Kidney glomerular epithelial cell (primary cell): ENCODE measurements around the gene PDE11A.
A peak's percentile ranks its signal among the peaks of the same experiment; 100 is the strongest.

Experiments used
- DNase-seq: peaks from one replicate; lab custom pipeline; 2025; lab: John Stamatoyannopoulos, UW

PDE11A gene

DNA sequence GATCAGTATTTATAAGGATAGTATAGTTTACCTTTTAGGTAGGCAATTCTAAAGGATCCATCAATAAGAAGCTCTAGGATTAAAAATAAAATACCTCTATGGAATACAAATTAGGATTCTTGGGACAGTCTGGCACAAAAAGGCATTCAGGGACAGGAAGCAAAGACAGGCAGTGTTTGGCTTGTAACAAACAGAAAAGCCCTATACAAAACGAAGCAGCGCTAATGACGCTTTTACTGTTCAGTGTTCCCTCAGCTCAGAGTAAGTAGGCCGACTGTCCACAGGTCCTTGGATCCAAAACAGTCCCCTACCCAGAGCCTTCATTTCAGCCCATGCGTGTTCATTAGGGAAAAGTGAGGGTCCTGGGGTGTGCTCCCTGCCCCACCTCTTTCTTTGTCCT, 443.7 kb downstream of the PDE11A start:
- DNase-seq = no peak

DNA sequence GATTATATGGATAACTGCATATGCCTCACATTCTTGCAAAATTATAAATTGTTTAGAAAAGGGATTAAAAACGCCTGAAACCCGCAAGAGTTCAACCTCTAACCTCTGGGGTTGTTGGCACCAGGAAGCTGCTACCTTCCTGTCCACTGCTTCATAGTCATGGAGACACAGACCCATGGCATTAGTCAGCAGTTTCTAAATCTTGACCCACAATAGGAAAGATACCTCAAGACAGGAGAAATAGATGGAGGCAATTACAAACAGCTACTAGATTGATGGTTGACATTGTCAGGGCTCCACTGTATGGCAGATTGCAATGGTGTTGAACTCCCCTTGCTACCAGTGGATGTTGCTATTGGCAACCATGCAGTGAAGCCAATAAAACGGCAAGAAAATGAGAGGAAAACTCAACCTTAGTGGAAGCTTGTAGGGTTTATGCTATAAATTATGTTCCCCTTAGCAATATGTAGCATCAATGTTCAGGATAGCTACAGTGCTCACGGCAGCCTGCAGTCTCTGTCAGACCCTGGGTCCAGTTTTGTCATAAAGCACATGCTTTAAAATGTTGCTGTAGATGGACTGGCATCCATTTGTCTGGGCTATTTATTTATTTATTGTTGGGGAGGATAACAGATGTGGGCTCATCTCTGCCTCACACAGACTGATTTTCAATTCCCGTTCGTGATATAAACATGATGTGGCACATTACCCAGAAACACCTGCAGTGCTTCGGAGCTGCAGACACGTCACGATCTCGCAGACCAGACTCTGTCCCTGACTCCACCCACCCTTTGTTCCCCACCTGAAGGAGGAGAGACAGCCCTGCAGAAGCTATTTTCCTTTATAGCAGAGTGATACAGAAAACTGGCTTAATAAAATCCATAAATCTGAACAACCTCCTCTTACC, 446.6 kb downstream of the PDE11A start:
- DNase-seq = no peak

DNA sequence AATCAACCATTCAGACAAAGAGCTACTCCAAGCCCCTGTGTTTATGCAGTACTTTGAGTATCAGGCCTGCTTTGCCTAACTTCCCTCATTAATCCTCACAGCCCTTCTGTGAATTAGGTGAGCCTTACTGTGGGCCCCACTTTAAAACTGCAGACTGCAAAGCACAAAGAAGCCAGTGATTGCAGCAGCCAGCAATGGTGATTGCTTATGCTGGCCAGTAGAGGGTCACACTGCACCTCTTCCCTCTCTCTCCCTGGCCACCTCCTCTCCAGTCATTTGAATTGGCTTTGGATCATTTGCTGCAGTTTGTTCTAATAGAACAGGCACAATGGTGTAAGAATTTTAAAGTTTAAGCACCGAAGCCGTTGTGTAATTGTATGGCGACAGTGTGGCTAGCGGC, 450.1 kb downstream of the PDE11A start:
- DNase-seq = no peak

DNA sequence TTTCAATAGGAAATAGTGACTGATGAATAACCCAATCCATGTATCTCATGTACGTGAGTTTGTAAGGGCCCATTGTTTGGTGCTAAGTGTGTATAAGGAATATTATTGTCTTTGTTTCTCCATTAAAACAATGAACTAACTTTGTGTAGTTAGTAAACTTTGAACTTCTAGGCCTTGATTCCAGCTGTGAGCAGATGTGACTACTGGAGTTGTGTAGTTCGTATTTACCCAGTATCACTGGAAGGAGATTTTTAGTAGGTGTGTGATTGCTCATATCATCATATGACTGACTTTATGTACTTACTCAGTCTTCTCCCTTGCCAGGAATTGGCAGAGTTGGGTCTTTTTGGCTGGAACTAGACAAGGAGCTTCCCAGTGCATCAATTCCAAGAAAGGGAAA, 452.6 kb downstream of the PDE11A start:
- no peak for DNase-seq

DNA sequence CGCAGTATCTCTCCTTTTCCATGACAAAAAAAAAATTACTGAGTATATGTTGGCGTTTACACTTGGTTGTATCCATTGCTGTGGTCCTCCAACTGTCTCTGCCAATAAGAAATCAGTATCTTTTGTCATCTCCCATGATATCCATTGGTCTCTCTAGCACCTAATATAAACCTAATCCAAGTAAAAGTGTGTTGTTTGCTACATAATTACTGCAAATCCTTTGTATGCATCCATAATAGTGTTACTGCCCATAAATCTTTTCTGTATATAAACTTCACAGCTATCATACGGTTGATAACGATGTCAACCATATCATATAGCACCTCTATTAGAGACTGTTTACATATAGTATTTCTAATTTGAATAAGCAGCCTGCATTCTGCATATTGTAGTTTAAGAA, 453.1 kb downstream of the PDE11A start:
- no peak for DNase-seq

DNA sequence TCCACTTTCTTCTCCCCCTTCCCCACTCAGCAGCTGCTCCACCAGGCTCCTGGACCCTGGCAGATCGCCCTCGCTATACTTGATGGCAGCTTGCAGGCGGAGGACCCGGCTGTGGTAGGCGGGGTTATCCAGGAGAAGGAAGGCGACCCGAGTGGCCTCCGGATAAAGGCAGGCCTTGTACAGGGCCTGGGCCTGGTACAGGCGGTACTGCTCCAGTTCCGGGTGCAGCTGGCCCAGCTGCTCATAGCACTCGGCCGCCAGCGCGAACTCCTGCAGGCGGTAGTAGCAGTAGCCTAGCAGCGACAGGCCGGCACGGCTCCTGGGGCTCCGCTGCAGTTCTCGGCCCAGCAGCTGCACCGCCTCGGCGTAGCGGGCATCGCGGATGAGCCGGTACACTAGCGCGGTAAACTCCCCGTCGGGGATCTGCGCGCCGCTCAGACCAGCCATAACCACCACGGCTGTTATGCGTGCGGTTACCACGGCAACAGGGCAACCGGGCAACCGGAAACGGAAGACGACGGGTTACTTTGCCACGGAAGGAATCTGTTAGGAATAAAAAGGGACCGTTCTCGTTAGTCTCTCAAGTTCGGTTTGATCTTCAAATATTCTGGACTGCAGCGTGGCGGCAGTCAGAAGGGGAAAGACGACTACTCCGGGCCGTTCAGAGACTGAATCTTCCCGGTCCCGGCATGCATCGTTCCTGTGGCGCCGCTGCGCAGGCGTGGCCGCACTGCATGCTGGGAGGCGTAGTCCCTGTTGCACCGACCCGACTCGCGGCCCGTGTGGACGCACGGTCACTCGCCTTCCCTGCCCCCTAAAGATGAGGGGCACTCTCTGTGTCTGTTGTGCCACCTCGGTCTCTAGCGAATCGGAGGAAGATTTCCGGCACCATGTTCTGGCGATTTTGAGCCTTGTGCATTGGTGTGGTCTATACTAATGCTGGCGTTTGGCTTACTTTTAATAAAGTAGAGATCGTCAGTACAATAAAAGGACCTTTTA, 454.0 kb downstream of the PDE11A start:
- DNase-seq = peak; percentile 82

DNA sequence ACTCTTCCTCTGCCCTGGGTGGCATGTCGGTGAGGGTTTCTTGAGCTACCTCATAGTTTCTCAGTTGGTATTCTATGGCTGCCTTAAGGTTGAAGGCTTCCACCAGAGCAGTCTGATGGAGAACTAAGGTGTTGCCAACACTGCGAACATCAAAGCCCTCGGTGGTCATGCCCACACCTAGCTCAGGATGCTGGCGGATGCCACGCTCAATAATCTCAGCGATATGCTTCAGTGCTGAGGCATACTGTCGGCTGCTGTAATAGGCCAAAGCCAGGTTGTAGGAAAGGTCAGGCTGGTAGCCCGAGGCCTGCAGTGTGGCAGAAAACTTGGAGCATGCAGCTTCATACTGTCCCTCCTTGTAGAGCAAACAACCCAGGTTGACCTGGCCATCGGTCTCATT, 454.7 kb downstream of the PDE11A start:
- no peak for DNase-seq

DNA sequence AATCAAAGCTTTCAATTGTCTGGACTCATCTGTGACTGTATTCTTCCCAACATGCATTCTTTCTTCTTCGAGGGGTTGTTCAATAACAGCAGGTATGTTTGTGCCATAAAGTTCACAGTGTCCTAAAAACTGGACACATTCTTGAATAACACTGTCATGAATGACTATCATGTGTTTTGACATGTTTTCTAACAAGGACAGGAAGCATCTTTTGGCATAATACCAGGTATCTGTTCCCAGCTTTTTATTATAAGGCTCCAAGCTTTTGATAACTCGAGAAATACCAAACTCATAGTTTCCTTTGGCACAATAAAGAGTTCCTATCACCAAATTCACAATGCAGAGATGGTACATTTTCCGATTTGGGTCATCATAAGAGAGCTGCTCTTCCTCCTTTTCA, 455.8 kb downstream of the PDE11A start:
- no peak for DNase-seq

DNA sequence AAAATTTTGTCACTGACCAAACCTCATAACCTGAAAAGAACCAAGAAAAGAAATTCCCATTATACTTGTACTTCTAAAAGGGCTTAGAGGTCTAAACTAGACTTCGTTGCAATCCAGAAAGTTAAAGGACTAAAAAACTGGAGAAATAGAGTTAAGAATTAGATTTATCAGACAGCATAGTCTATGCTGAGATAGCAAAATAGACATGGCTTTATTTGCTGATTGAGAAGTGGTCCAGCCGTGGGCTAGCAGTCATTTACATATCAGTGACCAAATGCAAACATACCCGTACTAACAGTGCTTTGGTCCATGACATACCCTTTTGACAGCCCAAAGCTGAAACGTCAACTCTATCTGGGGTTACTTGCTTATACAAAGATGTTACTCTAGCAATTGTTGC, 456.5 kb downstream of the PDE11A start:
- no peak for DNase-seq

DNA sequence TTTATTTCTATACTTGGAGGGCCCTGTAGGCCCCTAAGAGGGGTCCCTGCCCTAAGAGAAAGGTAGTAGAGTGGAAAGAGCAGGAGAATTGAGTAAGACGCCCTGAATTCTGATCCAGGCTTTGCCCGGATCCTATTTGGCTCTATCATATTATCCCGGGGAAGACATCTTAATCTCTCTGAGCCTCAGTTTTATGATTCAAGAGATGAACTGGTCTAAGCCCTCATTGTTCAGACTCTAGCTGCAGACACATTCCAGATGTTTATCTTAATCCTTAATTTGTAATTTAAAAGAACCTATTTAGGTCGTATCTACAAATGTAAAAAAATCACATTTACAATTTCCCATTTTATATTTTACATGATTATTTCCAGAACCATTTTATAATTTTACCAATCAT, 459.9 kb downstream of the PDE11A start:
- DNase-seq = no peak

DNA sequence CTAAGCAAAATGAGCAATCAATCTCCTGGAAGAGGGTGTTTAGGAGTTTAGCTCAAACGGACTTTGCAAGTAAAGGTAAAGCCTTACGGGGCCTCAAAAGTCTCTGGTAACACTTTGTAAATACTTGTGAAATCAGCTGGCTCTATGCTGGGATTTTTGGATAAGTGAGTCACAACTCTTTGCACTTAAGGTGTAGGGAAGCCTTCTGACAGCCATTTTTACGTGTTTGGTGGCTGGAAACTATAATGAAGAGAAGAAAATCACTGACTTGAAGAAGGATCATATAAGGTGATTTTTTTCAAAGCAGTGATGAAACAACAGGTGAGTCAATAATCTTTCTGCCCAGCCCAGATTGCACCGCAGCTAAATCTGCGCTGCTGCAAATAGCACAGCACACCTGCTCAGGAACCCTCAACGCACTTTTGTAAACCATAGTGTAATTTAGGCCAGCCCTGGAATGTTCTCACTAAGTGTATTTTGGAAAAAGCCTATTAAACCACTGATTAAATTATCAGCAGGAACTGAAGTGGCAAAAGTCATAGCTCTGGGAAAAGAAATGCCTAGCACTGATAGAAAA, 461.2 kb downstream of the PDE11A start:
- DNase-seq = no peak

DNA sequence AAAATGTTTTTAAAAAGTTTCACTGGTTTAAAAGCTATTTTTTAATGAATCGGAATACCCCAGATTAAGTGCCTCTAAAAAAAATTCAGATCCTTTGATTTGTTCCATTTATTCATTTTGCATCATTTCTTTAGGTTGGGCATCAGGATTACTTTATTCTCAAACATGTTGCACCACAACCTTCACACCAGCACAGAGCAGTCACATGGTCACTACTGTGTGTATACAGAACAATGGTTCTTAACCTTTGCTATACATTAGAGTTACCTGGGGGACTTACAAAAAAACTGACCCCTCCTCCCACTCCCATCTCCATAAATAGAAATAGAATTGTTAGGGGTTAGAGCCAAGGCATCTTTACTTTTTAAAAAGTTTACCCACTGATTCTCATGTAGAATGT, 461.8 kb downstream of the PDE11A start:
- DNase-seq = no peak

DNA sequence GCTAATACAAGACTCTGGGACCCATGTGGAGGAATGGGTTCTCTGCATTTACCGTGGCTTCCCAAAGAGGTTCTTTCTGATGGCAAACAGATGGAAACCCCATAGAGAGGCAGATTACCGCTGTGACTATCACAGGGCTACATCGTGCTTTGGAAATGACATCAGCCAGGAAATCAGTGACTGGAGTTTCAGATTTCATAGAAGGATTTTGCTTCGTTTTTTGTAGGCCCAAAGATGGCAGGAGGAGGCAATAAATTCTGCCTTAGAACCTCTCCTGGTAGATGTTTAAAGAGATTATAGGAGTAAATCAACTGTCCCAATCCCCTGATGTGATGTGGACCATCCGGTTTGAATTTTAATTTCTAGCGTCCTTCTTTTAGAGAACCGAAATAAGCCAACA, 465.9 kb downstream of the PDE11A start:
- no peak for DNase-seq

DNA sequence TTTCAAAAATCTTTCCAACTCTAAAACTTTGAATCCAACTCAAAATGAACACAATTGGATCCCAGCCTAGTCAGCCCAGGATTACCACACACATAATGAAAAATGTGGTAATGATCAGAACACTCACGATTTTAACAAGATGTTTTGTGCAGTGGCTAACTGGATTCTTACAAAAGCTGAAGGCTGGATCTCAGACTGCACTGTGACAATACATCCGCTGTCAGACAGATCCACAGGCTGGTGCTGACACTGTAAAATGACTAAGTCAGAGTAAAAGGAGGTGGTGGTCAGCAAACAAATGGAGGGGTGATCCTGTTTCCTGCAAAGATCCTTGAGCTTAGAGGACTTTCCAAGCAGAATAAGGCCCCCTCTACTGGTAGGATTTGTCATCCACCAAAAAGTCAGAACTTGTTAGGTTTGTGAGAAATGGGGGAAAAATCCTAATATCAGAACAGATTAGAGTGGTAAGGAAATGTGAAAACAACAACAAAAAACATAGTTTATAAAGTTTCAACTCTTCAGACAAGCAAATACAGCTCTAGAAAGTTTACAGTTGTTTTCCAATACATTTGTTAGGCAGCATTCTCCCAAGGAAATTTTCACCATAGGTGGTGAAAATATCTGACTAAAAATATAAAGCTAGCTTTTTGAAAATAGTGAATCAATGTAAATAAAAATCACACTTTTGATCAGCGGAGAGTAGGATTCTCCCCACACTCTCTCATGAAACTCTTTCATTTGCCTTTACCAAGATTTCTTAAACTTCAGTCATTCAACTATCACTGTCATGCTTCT, 468.1 kb downstream of the PDE11A start:
- DNase-seq = peak; percentile 37

DNA sequence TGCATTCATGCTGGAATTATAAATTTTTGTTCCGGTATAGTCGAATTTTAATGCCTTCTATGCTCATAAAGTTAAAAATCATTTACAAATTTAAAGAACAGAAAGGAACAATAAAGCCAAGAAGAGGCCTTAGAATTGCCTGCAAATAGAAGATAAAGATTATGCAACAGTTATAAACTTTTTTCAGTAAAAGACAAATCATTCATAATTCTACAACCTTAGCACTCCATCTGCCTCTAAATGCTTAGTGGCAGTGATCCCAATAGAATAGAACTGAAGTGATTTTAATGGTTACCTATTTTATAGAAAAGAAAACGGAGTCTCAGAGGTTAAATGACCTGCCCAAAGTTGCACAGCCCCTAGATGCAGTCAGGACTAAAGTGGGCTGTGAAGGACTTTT, 468.8 kb downstream of the PDE11A start:
- no peak for DNase-seq

DNA sequence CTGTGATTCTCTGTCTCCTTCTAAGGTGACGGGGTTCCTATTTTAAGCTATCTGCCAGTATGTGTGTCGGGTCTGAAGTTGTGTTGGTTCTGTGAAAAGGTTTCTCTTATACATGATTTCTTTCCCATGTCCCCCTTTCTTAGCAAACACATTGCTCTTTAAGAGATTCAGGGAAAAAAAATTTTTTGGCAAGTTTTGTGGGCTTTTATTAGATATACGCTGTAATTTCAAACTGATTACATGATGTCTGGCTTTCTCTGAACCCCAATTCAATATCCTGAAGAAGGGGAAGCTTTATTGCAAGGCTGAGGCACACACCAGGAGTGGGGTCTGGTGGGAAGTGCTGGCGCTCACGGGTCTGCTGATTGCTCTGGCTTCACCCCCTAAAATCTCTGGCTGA, 469.4 kb downstream of the PDE11A start:
- DNase-seq = no peak

DNA sequence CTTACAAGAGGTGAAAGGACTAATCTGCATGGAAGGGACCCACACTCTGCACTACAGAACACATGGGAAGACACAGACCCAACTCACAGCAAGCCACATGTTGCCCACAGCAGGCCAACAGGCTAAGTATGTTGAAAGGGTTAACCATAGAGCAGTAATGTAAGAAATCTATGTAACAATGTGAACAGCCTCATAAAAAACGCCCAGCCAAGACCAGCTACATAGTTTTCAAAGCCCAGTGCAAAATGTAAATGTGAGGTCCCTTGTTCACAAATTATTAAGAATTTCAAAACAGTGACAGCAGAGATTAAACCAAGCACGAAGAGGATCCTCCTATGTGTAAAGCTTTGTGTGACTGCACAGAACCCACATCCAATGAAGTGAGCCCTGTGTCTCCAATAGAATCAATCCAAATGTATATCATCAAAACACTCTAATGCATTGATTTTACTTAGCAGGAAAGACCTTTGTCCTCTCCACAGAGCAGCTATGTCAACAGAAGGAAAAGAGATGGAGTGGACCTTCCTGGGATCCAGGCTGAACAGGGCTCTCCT, 469.9 kb downstream of the PDE11A start:
- no peak for DNase-seq

DNA sequence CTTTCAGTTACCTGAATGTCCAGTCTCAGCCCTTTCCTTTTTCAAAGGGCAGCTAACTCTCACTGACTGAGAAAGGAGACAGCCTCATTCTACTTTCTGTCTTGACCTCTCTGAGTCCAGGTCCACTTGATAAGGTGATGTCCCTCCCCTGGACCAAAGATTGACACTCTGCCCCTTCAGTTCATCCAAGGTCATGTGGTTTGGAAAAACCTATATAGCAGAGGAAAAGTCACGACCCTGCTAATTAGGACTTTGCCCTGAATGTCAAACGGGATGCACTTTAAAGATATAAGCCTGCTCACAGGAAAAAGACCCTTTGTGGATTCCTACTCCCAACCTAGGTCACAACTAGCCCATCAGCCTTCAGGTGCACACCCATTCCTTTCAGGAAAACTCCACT, 471.7 kb downstream of the PDE11A start:
- no peak for DNase-seq

DNA sequence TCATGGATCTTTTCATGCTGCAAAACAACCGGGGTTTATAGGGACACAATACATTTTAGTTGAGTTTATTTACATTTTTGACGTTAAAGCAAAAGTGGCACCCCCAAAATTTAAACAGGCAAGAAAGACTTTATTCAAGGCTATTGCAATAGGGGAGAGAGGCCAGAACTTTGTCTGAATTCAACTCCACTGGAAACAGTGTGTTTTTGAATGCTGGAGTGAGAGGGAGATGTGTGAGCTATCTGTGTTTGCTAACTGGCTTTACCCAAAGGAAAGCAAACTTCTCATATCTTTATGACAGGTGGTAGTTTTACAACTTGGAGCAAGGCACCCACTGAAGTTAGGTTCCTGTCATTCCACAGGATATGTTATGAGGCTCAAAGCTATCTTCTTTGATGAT, 472.6 kb downstream of the PDE11A start:
- no peak for DNase-seq

DNA sequence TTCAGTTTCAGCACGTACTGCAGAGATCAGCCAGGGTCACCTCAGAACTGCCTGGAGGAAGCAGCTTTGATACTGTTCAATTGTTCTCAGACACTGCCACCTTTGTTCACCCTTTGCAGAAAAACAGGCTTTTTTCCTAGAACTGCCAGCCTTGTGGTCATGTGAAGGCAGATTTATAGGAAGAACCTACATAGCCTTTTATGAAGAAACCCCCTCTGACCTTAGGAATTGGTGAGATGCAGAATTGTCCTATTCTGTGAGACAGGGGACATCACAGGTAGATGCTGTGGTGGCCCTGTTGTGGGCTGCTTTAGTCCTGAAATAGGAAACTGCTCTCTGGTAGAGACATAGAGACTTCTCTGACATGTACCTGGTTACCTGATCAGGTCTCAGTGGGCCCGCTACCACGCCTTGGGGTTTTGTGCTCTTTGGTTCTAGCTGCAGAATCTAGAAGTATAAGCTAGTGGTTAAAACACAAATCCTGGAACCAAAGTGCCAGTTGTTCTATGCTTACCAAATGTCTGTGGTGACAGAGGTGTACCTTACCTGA, 473.4 kb downstream of the PDE11A start:
- no peak for DNase-seq
